Islet of Langerhans (tissue), 1 donor: ENCODE results near the gene GRM6.

Experiments used
- FAIRE-seq: peaks from one replicate; lab custom pipeline; 2011; peaks lifted over from hg19 to GRCh38; lab: Jason Lieb, UNC

Gene GRM6

GRCh38 chr5:178983728-178984127 lies 11.4 kb downstream of the GRM6 start:
- no peak for FAIRE-seq

- FAIRE-seq, result no peak
Measured at GRCh38 chr5:178982941-178983340, 12.2 kb downstream of the GRM6 start.

- FAIRE-seq, result no peak
Measured at GRCh38 chr5:178981381-178981780, 13.7 kb downstream of the GRM6 start.

GRCh38 chr5:178965465-178966055 lies 29.6 kb downstream of the GRM6 start:
- FAIRE-seq, result no peak

- FAIRE-seq, result no peak
Measured at GRCh38 chr5:178941361-178941760, 53.8 kb downstream of the GRM6 start.

- FAIRE-seq, result no peak
Measured at GRCh38 chr5:178940569-178941360, 54.4 kb downstream of the GRM6 start, which contains the start of gene ZNF454. TSS of gene ZNF454 (plus strand) at chr5:178941198. CDS start at chr5:178942792, 1,594 bp downstream.

- FAIRE-seq, result no peak
Measured at GRCh38 chr5:178931846-178932760, 63.0 kb downstream of the GRM6 start.
